Coronary artery (tissue), 2 donors: Measurements from ENCODE around the gene BPTF.
"Not testable (repeated sequence)": the region's sequence is repeated elsewhere in the genome, so short reads cannot be mapped to it uniquely, and the experiment has no call there.

ENCODE experiments used
- DNase-seq: peaks from one replicate; pipeline ENCODE4 v3.0.0-alpha.2; 2017; ENCODE audit warnings: low spot score
- H3K27ac ChIP-seq, 2 donors: fragments of 200-600 bp; sonication (generic); one replicate each; pipeline ENCODE4 v1.5.1; 2016 to 2019
- H3K4me3 ChIP-seq: fragments of 200-600 bp; sonication (generic); 2 replicates; pipeline ENCODE4 v1.5.1; 2016; ENCODE audit warnings: mild to moderate bottlenecking, moderate library complexity
- CTCF ChIP-seq: fragments of 200-600 bp; sonication (generic); IDR thresholded peaks from one replicate; pipeline ENCODE4 v1.5.1; 2019; ENCODE audit warnings: antibody characterized with exemption

The BPTF gene

GRCh38 chr17:67931227-67931626, 105.9 kb downstream of the BPTF start:
- TF ChIP-seq CTCF, result no peak
- no peak overlapping the region for H3K27ac ChIP-seq
- no peak overlapping the region for H3K4me3 ChIP-seq
- no peak for DNase-seq

GRCh38 chr17:67942810-67943209, 117.5 kb downstream of the BPTF start:
- H3K27ac ChIP-seq, result no peak overlapping the region
- TF ChIP-seq CTCF, result no peak
- no peak overlapping the region for H3K4me3 ChIP-seq
- no peak for DNase-seq

- Histone ChIP-seq H3K4me3 (no peak overlapping the region), H3K27ac (no peak overlapping the region)
- no peak for TF ChIP-seq CTCF
- no peak for DNase-seq
Measured at GRCh38 chr17:67944035-67944434, 118.7 kb downstream of the BPTF start.

GRCh38 chr17:67946513-67946912, 121.2 kb downstream of the BPTF start:
- no peak overlapping the region for H3K27ac ChIP-seq
- no peak for DNase-seq
- no peak for TF ChIP-seq CTCF
- H3K4me3 ChIP-seq, result no peak overlapping the region

- no peak for TF ChIP-seq CTCF
- DNase-seq, result no peak
- no peak overlapping the region for H3K27ac ChIP-seq
- no peak overlapping the region for H3K4me3 ChIP-seq
Measured at GRCh38 chr17:67947325-67947813, 122.1 kb downstream of the BPTF start.

GRCh38 chr17:67950945-67951344, 125.6 kb downstream of the BPTF start:
- Histone ChIP-seq H3K4me3 (no peak overlapping the region), H3K27ac (no peak overlapping the region)
- no peak for DNase-seq
- no peak for TF ChIP-seq CTCF

GRCh38 chr17:67959510-67959909, 134.2 kb downstream of the BPTF start:
- no peak for TF ChIP-seq CTCF
- Histone ChIP-seq H3K27ac (no peak overlapping the region), H3K4me3 (no peak overlapping the region)
- DNase-seq, result no peak

GRCh38 chr17:67960276-67960675, 135.0 kb downstream of the BPTF start:
- DNase-seq, H3K4me3 ChIP-seq, H3K27ac ChIP-seq: not testable (repeated sequence)

GRCh38 chr17:67962156-67962555, 136.9 kb downstream of the BPTF start:
- H3K27ac ChIP-seq, DNase-seq, H3K4me3 ChIP-seq: not testable (repeated sequence)
